ENCODE measurements around the gene TGFA.
"Not testable (repeated sequence)": the region's sequence is repeated elsewhere in the genome, so short reads cannot be mapped to it uniquely, and the experiment has no call there.

TGFA gene

DNA sequence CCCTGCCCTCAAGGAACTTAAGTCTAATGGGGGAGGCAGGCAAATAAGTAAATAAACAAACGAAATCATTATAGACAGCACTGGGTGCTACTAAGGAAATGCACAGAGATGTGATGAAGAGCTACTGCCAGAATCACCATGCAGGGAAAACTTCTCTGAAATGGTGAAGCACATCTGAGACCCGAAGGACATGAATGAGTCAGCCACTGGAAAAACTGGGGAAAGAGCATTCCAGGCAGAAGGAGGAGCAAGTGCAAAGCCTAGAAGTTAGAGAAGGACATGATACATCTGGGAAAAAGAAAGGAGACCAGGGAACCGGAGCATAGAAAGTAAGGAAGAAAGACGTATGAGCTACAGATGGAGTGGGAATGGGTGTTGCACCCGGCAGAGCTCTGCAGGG is 56.8 kb downstream of the TGFA start:
- FAIRE-seq, result no peak

DNA sequence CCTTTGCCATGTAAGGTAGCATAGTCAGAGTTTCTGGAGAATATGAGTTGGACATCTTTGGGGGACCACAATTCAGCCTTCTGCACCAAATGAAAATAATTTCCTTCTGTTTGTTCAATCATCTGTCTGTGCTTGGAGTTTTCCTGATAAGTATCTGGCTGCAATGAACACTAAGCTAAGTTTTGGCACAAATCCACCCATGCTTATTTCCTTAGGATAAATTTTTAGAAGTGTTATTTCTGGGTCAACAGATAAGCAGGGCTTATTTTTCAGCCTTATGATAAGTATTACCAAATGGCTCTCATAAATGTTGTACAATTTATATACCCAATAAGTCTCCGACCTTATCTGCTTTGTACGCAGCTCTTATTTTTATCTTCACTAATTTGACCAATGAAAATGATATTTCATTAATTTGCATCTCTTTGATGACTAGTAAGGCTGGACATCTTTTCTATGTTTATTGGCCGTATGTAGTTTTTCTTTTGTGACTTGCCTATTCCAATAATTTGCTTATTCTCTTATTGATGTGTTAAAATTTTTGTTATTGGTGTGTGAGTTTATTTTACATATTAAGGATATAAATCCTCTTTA is 59.2 kb downstream of the TGFA start:
- no peak for FAIRE-seq

GRCh38 chr2:70490381-70490780 is 63.2 kb downstream of the TGFA start:
- FAIRE-seq, result no peak

GRCh38 chr2:70489165-70489564 is 64.5 kb downstream of the TGFA start:
- FAIRE-seq, result no peak

DNA sequence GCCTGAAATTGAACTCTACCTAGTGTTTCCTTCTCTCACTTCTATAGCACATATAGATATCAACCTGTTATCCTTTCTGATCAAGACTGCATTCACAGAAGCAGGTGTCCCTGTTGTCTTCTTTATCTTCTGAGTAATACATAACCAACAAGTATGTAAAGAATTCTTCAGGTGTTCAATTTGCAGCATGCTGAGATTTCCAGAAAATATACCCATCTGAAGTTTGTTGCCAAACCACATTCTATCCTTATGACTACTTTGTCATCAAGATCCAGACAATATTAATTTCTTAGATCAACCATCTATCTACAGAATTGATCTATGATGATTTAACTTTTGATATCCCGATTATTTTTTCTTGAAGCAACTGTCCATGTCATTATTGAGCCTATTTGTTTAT is 69.5 kb downstream of the TGFA start:
- no peak for FAIRE-seq

DNA sequence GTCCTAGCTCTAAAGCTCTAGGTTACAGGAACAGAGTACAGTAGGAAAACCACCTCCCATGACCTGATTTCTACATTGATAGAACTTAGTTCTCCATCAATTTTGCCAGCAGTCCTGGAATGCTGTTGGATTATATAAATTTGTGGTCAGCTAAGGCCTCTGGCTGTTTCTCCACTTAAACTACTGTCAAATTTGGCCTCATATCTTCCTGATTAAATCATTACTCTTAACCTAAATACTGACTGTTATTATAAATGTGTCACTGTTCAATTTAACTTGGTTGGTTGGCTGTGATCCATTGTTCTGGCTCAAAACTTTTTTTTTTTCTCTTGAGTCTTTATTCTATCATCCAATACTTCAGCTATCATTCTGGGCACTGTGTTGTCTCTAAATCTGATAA is 71.2 kb downstream of the TGFA start:
- no peak for FAIRE-seq

DNA sequence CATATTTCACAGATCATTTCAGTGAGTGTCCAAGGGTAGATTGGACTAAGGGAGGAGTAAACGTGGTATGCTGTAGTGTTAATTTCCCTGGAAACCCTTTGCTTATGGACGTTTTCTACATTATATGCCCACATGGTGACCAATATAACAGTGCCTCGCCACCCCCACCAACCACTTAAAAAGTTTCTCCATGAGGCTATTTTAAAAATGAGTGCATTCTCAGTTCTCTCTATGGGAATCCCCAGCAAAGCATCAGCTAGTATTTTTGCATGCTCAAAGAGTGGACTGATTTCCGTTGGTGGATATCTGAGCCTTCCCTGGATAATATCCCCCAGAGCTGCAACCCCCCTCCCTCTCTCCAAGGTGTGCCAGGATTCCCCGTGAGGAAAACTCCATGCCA is 73.2 kb downstream of the TGFA start:
- FAIRE-seq, result no peak

DNA sequence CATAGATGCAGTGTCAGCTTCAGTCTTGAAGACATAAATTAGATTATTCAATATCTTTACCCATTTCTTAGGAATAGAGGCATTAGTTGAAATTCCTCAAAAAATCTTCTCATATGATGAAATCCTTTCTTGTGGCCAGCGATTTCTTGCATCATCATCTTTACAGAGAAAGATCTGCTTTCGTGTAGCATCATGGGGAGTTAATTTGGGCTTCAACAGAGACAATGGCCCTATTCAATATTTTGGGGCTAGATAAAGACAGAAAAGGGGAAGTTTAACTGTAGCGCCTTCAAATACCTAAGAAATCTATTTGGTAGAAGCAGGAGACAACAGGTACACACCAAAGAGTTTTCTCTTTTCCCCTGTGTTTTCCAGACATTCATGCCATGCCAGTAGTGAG is 73.8 kb downstream of the TGFA start:
- FAIRE-seq, result no peak

GRCh38 chr2:70477441-70477844 is 76.2 kb downstream of the TGFA start:
- no peak for FAIRE-seq

- no peak for FAIRE-seq
These were observed 78.4 kb downstream of the TGFA start for GRCh38 chr2:70475266-70475665.

DNA sequence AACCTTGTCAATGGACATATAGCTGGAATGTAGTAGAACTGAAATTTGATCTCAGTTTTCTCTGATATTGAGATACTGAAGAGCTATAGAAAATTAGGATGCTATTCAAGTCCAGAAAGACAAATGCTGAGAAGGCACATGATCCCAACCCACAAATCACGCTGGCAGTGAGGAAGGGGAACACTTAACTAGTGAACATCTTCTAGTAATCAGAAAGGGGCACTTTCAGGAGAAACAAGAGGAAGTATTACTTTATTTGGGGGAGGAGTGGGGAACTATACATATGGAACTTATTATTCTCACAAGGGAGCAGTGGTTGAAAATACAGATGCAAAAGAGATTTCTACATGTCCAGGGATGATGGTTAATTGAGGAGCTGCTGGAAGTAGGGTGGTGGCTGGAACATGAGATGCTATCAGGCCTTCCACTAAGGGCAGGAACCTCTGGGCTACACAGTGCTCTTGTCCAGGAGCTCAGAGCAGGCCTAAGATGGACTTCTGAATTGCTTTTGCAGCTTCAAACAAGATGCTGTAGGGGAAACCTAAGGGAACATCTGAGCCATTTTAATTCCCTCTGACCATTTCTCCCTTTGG is 79.3 kb downstream of the TGFA start:
- FAIRE-seq, result no peak

- no peak for FAIRE-seq
These were observed 80.4 kb downstream of the TGFA start for GRCh38 chr2:70473101-70473722.

DNA sequence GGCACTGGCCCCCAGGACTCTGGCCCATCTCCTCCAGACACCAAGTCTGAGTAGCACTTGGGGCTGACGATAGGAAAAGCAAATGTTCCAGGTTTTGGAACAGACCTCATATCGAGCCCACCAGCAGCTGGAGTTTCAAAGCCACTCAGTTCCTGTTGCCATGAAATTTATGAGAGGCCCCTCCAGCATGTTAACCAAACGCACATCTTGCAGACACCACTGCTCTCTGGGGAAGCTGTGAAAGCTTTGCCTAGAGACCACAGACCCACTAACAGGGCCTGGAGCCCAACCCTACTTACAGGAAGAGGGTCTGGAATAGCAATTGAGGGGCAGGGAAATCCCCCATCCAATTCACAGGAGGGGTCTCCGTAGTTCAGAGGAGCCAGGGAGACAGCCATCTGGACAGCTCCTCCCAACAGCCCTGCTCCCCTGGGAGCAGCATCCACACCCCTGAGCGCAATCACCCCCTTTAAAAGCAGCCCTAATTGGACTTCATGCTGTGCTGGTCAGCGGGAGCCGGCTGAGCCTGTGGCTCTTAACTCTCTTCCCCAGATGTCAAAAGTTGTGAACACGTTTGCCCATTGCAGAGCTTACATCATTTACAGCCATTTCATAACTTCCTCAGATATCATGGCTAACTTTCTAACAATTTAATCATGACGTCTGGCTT is 81.3 kb downstream of the TGFA start:
- FAIRE-seq, result no peak

DNA sequence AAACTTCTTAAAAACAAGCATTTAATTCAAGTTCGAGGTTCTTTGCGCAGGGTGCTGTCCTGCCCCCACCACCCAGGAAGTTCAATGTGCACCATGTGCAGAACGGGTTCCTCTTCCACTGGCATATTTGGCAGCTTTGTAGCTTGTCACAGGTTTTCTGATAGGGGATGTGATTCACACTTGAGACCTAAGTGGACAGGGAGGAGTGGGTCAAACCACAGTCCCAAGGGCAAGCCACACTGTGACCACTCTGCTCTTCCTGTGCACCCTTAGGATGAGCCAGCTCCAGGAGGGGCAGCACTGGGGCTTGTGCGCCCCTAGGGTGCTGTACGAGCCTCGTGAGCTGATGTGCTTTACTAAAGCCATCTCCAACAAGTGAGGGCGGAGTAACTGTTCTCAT is 82.5 kb downstream of the TGFA start:
- no peak for FAIRE-seq

DNA sequence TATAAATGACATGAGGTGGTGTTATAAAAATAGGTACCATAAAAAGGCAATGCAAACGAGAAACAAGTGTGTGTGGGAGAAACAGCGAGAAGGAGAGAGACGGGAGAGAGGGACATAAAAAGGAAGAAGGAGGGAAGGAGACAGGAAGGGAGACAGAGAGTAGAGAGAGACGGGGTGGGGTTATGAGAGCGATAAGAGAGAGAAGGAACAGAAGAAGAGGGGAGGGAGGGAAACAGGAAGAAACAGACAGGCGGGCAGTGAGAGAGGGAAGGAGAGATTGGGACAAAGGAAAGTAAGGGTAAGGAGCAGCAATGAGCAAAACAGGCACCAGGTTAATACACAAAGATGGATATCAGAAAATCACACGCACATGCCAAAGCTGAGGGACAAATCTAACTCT is 83.7 kb downstream of the TGFA start:
- FAIRE-seq, result no peak

DNA sequence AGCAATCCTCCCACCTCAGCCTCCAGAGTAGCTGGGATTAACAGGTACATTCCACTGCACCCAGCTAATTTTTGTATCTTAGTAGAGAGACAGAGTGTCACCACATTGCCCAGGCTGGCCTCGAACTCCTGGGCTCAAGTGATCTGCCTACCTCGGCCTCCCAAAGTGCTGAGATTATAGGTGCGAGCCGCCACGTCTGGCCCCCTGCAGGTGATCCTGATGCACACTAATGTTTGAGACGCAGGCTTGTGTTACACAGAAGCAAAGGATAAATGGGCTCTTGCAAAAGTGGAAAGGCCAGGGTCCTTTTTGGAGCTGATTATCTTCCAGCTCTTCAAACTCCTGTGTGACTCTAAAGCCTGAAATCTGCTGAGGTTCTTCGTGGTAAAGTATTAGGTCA is 84.2 kb downstream of the TGFA start:
- FAIRE-seq, result no peak

DNA sequence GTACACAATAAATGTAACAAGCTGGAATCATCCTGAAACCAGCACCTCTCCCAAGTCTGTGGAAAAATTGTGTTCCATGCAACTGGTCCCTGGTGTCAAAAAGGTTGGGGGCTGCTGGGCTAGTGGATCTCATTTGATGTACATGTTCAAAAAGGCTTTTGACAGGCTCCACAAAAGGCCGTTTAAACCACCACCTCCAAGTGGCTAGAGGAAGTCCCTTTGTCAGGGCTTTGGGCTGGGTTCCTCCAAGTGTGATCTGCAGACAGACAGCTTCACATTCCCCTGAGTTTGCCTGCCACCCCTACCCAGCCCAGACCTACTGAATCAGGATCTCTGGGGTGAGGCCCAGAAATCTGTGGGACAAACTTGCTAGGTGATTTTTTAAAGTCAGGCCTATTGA is 84.7 kb downstream of the TGFA start:
- FAIRE-seq, result no peak

DNA sequence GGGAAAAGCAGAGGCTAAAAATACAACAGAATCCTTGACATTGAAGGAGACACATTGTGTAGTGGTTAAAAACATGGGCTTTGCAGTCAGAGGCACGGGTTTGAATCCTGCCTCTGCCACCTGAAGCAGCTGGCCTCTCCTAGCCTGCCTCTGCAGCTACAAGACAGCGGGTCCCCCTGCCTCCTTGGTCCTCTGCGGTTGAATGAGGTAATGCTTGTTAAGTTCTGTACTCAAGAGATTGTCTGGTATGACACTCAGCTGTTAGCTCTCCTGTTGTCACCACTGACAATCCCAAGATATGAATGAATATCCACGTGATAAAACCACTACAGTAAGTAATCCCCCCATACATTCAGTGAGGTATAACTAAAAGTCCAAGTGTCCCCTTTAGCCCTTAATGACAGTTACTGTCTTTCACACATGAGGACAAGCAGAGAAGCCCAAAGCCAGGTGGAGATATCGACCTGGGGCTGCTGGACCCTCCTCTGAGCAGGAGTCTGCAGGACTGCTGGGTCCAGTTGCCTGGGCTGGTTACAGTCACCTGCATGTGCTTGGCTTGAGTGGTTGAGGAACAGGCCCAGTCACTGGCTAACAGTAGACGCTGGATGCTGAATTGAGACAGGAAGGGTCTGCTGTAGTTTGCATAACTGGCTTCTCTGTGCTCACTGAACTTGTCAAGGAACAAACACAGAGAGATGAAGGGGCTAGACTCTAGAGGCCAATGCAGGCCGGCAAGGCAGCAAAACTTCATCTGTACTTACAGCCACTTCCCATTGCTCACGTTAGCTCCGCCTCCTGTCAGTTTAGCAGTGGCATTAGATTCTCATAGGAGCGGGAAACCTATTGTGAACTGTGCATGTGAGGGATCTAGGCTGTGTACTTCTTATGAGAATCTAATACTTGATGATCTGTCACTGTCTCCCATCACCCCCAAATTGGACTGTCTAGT is 85.5 kb downstream of the TGFA start:
- no peak for FAIRE-seq

DNA sequence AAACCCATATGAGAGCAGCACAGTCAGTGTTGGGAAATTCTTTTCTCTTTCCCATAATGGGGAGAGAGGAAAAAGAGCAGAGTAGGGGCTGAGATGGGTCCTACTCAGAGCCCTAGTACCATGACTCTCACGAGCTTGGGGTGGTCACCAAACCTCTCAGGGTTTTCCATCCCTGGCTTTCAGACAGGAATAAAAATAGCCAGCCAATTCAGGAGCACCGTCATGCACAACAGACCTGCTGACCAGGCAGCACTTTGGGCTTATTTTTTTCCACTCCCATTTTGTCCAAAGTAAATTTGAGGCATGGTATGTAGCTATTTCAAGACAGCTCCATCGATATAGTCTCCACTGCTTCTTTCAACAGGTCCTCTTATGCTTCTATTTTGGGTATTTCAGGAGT is 86.4 kb downstream of the TGFA start:
- no peak for FAIRE-seq

DNA sequence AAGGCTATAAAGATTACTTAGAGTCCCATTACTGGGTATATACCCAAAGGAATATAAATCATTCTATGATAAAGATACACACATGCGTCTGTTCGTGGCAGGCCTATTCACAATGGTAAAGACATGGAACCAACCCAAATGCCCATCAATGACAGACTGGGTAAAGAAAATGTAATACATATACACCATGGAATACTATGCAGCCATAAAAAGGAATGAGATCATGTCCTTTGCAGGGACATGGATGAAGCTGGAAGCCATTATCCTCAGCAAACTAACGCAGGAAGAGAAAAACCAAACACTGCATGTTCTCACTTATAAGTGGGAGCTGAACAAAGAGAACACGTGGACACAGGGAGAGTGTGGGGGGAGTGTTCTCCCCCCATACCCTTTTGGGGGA is 87.0 kb downstream of the TGFA start:
- FAIRE-seq, result not testable (repeated sequence)

GRCh38 chr2:70463997-70464396 is 89.6 kb downstream of the TGFA start:
- FAIRE-seq, result no peak

- FAIRE-seq, result no peak
These were observed 90.0 kb downstream of the TGFA start for GRCh38 chr2:70463581-70463980.

Measured in G401.6 (cell line).